Activated effector memory CD4-positive, alpha-beta T cell treated with anti-CD3 and anti-CD28 coated beads, Interleukin-2, amount 50 U/mL, for 16 hours (primary cell): Measurements from ENCODE around the gene FRG2.
"Not testable (repeated sequence)": the region's sequence is repeated elsewhere in the genome, so short reads cannot be mapped to it uniquely, and the experiment has no call there.

ENCODE experiments used
- DNase-seq: peaks from one replicate; pipeline ENCODE4 v3.0.0-alpha.2; 2020

The FRG2 gene

GRCh38 chr4:190015538-190016368 is 11.3 kb downstream of the FRG2 start:
- no peak for DNase-seq

- DNase-seq = no peak
Measured at GRCh38 chr4:190014771-190015537, 12.1 kb downstream of the FRG2 start.

GRCh38 chr4:189989941-189990340 is 37.1 kb downstream of the FRG2 start:
- DNase-seq = not testable (repeated sequence)

GRCh38 chr4:189988877-189989431 is 38.1 kb downstream of the FRG2 start:
- no peak for DNase-seq

GRCh38 chr4:189985651-189986243 is 41.3 kb downstream of the FRG2 start:
- DNase-seq = not testable (repeated sequence)

GRCh38 chr4:189984661-189985060 is 42.4 kb downstream of the FRG2 start:
- DNase-seq = not testable (repeated sequence)

GRCh38 chr4:189983916-189984526 is 43.0 kb downstream of the FRG2 start:
- not testable (repeated sequence) for DNase-seq

- DNase-seq = no peak
Measured at GRCh38 chr4:189981970-189982369, 45.1 kb downstream of the FRG2 start.

- DNase-seq = not testable (repeated sequence)
Measured at GRCh38 chr4:189980292-189980691, 46.8 kb downstream of the FRG2 start.

GRCh38 chr4:189979196-189980047 is 47.6 kb downstream of the FRG2 start:
- DNase-seq = no peak
